Bronchial epithelial cell (primary cell): ENCODE data around the gene ADGRV1. TPM values are rescaled to one million over a fixed set of nuclear protein-coding genes. Genes with fewer than 3 reads are reported as not detected.
A peak's percentile ranks its signal among the peaks of the same experiment; 100 is the strongest.

Experiments
- DNase-seq: peaks from one replicate; pipeline ENCODE4 v3.0.0-alpha.2; 2010; ENCODE audit warnings: low read depth
- FAIRE-seq: peaks from 2 replicates; lab custom pipeline; 2011; peaks lifted over from hg19 to GRCh38; lab: Jason Lieb, UNC
- H3K27me3 ChIP-seq: 2 replicates; pipeline ENCODE4 v1.5.1; 2011; ENCODE audit warnings: low read length; ENCODE audit not compliant: control insufficient read depth, insufficient read depth
- H3K36me3 ChIP-seq: 2 replicates; pipeline ENCODE4 v1.5.1; 2011; ENCODE audit warnings: low read length; ENCODE audit not compliant: control insufficient read depth, insufficient read depth
- H3K4me3 ChIP-seq: 2 replicates; pipeline ENCODE4 v1.5.1; 2011; ENCODE audit warnings: mild to moderate bottlenecking, low read depth, low read length, control low read depth
- total RNA-seq: library from RNA; depleted of rRNA; stranded (reverse); fragments of >200 nt; gene quantifications from 2 replicates; pipeline ENCODE4 v1.2.1, GENCODE V29; 2014
- TF ChIP-seq, protein P1 (sequence below): IDR thresholded peaks from 2 replicates; pipeline ENCODE4 v1.5.1; 2011; ENCODE audit warnings: mild to moderate bottlenecking, moderate library complexity, low read length, control low read depth, inconsistent platforms; ENCODE audit not compliant: insufficient read depth, severe bottlenecking

The ADGRV1 gene
- total RNA-seq, 1 donor from 2014 or later, result 1.6 TPM

- DNase-seq (peak; percentile 31), FAIRE-seq (no peak)
- no peaks in the 10 kb centered on the region for H3K36me3 ChIP-seq
- TF ChIP-seq, protein P1, sequence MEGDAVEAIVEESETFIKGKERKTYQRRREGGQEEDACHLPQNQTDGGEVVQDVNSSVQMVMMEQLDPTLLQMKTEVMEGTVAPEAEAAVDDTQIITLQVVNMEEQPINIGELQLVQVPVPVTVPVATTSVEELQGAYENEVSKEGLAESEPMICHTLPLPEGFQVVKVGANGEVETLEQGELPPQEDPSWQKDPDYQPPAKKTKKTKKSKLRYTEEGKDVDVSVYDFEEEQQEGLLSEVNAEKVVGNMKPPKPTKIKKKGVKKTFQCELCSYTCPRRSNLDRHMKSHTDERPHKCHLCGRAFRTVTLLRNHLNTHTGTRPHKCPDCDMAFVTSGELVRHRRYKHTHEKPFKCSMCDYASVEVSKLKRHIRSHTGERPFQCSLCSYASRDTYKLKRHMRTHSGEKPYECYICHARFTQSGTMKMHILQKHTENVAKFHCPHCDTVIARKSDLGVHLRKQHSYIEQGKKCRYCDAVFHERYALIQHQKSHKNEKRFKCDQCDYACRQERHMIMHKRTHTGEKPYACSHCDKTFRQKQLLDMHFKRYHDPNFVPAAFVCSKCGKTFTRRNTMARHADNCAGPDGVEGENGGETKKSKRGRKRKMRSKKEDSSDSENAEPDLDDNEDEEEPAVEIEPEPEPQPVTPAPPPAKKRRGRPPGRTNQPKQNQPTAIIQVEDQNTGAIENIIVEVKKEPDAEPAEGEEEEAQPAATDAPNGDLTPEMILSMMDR, result no peak
- peaks cover 5% of the 10 kb centered on the region for H3K27me3 ChIP-seq
- H3K4me3 ChIP-seq, result peak overlapping the region; percentile 79
These were observed 29.9 kb upstream of the ADGRV1 start for GRCh38 chr5:90528601-90529193.

DNA sequence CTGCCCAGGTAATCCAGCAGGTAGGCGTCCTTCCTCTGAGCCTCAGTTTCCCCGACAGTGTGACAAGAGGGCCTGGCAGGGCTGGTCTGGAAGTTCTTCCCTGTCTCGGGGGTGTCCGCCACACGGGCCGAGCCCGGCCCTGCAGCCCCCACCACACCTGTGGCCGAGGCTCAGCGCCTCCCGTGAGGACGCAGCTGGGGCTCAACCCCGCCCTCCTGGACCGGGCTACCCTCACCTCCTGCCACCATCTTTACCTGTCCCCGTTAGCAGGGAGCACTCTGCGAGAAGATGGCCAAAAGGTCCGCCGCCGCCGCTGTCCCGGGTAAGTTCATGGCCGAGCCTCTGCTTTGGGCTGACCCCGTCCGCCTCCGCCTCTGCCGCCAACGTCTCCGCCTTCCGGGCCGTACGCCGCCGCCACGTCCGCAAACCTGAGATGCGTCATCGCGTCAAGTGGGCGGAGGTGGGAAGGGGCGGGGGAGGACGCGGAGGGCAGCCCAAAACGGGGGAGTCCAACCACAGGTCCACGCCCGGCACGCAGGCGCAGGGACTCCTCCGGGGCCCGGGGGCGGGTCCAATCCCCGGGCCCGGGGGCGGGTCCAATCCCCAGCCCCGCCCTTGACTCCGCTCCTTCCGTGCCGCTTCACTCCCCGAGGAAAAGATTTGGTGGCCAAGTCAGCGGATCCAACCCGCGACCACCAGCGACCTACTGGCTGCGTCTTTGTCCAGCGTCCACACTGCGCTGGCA lies 29.2 kb upstream of the ADGRV1 start, which contains the start of gene LYSMD3:
Gene LYSMD3 (minus strand): TSS at position 391 of the 745 bp plus-strand sequence. CDS start 4,295 bp downstream, outside the sequence.
- FAIRE-seq (no peak), DNase-seq (peak; percentile 86)
- TF ChIP-seq, protein P1, result no peak
- Histone ChIP-seq H3K36me3 (no peaks in the 10 kb centered on the region), H3K27me3 (peaks cover 5% of the 10 kb centered on the region), H3K4me3 (peak within 1 kb of the TSS; percentile 79)

DNA sequence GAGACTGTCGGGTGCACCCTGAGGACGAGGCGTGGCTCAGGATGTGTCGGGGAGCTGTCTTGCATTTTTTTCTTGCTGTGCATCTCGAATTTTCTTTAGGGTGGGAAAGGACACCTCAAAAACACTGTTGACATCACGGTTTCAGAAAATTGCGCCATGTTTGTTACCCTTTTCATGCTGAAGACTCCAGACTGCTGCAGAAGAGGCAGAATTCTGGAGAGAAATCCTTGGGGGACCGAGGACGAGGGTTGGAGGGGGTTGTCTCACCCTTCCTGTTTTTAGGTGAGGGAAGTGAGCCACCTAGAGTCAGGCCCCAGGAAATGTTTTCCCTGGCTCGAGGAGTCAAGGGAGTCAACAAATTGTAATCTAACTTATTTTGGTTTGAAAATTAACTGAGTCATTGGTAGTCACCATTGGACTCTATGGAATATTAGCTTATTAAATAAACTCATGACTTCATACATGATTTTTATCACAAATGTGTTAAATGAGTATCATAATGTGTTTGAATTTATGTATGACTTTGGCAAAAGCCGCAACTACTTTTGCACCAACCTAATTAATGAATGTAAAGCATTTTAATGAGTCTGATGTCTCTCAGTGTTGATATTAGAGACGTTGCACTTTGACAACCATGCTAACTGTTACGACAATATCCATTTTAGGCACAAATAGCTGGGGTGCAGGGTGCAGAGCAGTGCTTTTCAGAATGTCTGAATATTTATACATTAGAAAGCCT lies 28.5 kb upstream of the ADGRV1 start:
- peak overlapping the region; percentile 79 for H3K4me3 ChIP-seq
- FAIRE-seq, result no peak

DNA sequence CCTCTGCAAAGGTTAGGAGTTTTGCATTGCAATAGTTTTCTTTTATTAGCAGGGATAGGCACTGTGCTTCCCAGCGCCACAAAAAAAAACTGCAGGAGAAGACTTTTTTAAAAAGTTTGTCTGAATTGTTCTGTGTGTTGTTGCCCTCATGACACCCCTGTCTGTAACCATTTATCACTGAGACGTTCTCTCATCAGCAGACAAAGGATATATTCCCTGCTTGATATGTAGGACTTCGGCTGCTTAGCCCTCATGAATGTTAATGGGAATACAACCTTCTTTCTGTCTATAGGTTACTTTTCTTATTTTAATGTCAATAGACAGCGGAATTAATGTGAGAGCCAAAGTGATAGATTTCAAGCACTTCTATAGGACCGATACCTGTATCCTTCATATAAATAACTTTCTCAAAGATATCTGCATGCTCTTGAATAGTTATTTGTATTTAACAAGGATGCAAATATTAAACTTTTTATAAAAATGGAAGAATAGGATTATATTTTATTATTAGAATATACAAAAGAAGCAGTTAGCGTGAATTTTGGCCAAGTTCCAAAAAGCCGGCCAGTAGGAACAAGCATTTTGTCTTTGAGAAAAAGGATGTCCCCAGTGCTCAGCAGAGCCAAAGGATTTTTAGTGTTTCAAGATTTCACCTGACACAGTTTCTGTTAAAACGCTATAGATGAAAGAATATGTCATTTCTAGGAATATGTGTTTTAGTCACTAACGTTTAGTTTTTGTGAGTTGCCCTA lies 27.7 kb upstream of the ADGRV1 start:
- DNase-seq, result no peak
- TF ChIP-seq, protein P1, result no peak
- H3K27me3 ChIP-seq, result peaks cover 5% of the 10 kb centered on the region
- H3K36me3 ChIP-seq, result no peaks in the 10 kb centered on the region
- no peak overlapping the region for H3K4me3 ChIP-seq
- FAIRE-seq, result no peak

More for the DNA sequence above, 28.5 kb upstream of the ADGRV1 start:
- peak; percentile 81 for DNase-seq
- TF ChIP-seq, protein P1, result peak; percentile 61
- peaks cover 5% of the 10 kb centered on the region for H3K27me3 ChIP-seq
- H3K36me3 ChIP-seq, result no peaks in the 10 kb centered on the region

GRCh38 chr5:90533794-90534193 lies 24.8 kb upstream of the ADGRV1 start:
- DNase-seq (no peak), FAIRE-seq (no peak)
- Histone ChIP-seq H3K36me3 (no peaks in the 10 kb centered on the region), H3K27me3 (peaks cover 5% of the 10 kb centered on the region), H3K4me3 (no peak overlapping the region)
- TF ChIP-seq, protein P1, result no peak
